Memory B cell (primary cell): Measurements from ENCODE around the gene KIF26B.

Source experiments
- ATAC-seq: fragments of 150-1000 bp; cut with Tn5 transposase; 2 replicates; pipeline ENCODE4 v1.10.0; 2021; ENCODE audit warnings: low read depth, mild to moderate bottlenecking, moderate library complexity
- DNase-seq, 2 donors: peaks; one replicate each; pipeline ENCODE4 v3.0.0; 2022; ENCODE audit warnings: low spot score in 2 of 2
- H3K27ac Mint-ChIP-seq: one replicate; pipeline ENCODE4 v1.8.0; 2022; ENCODE audit warnings: mild to moderate bottlenecking, moderate library complexity, mixed read lengths
- H3K27me3 Mint-ChIP-seq: one replicate; pipeline ENCODE4 v1.8.0; 2022; ENCODE audit warnings: mixed read lengths
- H3K36me3 Mint-ChIP-seq: one replicate; pipeline ENCODE4 v1.8.0; 2022; ENCODE audit warnings: mild to moderate bottlenecking, mixed read lengths
- H3K4me1 Mint-ChIP-seq: one replicate; pipeline ENCODE4 v1.8.0; 2022; ENCODE audit warnings: mixed read lengths
- H3K4me3 Mint-ChIP-seq: one replicate; pipeline ENCODE4 v1.8.0; 2022; ENCODE audit warnings: mild to moderate bottlenecking, moderate library complexity, mixed read lengths
- H3K9me3 Mint-ChIP-seq: one replicate; pipeline ENCODE4 v1.8.0; 2022; ENCODE audit warnings: mixed read lengths

Gene KIF26B

DNA sequence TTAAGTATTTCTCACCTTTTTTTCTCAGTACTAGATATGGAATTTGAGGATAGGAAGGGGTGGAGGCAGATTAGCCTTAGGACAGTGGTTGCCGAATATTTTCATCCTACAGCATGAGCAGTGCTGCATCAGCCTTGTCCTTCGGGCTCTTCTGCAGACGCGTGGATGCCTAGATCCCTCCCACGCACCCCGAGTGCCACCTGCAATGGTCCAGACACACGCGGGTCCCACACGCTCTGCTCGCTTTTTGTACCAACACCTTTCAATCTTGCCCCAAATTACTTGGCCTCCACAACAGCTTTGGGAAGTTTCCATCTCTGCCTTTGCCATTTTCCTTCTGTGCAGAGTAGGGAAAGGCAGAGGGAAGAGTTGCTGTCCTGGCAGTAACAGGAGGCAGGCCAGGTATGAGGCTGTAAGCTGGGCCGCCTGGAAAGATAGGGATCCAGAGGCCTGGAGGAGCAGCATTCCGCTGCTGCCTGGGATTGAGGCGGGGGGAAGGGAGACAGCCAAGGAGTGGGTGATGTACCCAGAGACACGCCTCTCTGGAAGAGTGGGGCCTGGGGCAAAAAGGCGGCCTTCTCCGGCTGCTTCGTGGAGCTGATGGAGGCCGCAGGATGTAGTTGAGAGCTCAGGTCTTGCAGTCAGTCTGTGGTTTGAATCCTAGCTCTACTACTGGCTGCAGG lies 467.7 kb downstream of the KIF26B start:
- Mint-ChIP-seq H3K9me3 (no peaks in the 10 kb centered on the region), H3K27me3 (peaks cover 18% of the 10 kb centered on the region), H3K27ac (no peak overlapping the region), H3K36me3 (no peaks in the 10 kb centered on the region), H3K4me1 (peaks cover 4% of the 10 kb centered on the region), H3K4me3 (no peak overlapping the region)
- DNase-seq (no peak), ATAC-seq (no peak)

DNA sequence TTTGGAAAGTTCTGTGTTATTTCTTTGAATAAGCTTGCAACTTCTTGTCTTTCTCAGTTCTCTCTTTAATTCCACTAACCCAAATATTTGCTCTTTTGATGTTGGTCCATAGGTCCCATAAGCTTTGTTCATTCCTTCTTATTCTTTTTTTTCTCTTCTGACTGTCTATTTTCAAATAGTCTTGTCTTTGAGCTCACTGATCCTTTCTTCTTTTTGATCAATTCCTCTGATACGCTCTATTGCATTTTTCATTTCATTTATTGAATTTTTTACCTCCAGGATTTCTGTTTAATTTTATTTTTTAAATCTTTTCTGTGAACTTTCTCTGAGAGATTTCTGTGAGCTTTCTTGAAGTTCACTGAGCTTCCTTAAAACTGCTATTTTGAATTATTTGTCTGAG lies 486.6 kb downstream of the KIF26B start:
- H3K9me3 Mint-ChIP-seq = peaks cover 20% of the 10 kb centered on the region

DNA sequence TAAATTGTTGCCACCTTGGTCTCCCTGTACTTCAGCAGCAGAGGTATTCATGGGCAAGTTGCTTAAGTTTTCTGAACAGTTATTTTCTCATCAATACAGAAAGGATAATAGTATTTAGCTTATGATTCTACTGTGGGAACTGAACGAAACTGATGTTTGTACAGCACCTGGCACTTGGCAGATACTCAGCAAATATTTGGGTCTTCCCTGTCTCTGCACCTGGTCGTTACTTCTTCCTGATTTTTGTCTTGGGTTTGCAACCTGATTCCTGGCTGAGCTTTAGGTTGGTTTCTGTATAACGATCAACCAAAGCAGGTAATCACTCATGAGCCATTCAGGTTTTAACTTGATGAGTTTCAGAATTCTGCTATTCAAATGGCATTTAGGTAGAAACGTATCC lies 490.6 kb downstream of the KIF26B start:
- Mint-ChIP-seq H3K27ac (peak overlapping the region; percentile 69), H3K27me3 (peaks cover 5% of the 10 kb centered on the region), H3K36me3 (peaks cover 7% of the 10 kb centered on the region), H3K4me3 (no peak overlapping the region), H3K9me3 (peaks cover 13% of the 10 kb centered on the region), H3K4me1 (peaks cover 14% of the 10 kb centered on the region)
- DNase-seq (no peak), ATAC-seq (no peak)

More for the DNA sequence above, 486.6 kb downstream of the KIF26B start:
- Mint-ChIP-seq H3K27ac (no peak overlapping the region), H3K4me1 (peaks cover 8% of the 10 kb centered on the region), H3K4me3 (no peak overlapping the region), H3K36me3 (peaks cover 9% of the 10 kb centered on the region), H3K27me3 (peaks cover 4% of the 10 kb centered on the region)
- ATAC-seq = no peak
- DNase-seq = no peak

DNA sequence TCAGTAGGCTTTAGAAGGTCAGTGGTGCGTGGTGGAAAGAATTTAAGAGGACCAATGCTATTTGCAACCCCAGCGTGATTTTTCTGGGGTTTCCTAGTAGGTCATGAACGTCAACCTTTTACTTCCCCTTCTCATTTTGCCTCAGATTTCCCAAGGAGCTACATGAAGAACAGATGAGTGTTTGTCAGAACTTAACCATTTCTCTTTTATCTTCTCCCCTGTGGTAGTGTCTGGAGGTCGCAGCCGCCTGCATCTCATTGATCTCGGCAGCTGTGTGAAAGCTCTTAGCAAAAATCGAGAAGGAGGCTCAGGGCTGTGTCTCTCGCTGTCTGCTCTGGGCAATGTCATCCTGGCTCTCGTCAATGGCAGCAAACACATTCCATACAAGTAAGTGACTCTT lies 491.1 kb downstream of the KIF26B start:
- H3K27me3 Mint-ChIP-seq = peaks cover 5% of the 10 kb centered on the region
- H3K4me1 Mint-ChIP-seq = peaks cover 14% of the 10 kb centered on the region
- peaks cover 12% of the 10 kb centered on the region for H3K9me3 Mint-ChIP-seq
- H3K27ac Mint-ChIP-seq = peak overlapping the region; percentile 69
- peaks cover 7% of the 10 kb centered on the region for H3K36me3 Mint-ChIP-seq
- DNase-seq (no peak), ATAC-seq (peak; percentile 74)
- peak overlapping the region; percentile 51 for H3K4me3 Mint-ChIP-seq

DNA sequence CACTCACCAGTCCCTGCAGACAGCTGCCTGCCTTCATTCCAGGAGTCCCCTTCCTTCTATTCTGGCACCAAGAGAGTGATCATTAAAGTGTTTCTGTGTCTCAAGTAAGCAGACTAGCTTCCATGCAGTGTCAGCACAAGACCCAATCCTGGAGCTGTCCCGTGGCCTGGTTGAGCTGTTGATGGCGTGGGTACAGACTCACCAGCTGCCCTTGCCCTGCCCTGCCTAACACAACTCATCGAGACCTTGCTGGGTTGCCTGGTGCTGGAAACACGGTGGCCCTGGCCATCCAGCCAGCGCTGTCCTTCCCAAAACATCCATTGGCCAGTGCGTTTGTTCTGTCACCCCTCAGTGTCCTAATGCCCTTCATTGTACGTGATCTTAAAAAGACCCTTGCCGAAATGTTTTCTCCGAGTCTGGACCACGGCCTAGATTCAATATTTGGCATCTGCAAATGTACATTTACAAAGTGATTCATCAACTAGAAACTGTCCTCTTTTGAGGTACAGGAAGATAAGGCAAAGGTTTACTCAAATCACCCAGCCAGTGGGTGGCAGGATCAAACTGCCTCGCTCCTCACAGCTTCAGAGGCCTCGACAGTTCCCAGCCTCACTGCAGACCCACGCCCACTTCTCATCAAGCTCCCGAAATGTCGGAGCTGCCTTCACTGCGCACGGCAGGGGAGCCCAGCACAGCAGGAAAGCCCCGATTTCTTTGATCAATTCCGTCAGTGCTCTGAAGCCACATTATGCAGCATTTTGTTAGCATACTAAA lies 494.2 kb downstream of the KIF26B start:
- Mint-ChIP-seq H3K36me3 (no peaks in the 10 kb centered on the region), H3K27ac (no peak overlapping the region), H3K9me3 (peaks cover 2% of the 10 kb centered on the region), H3K4me3 (no peak overlapping the region), H3K4me1 (peaks cover 16% of the 10 kb centered on the region), H3K27me3 (peaks cover 5% of the 10 kb centered on the region)
- DNase-seq = no peak
- ATAC-seq = peak; percentile 41

DNA sequence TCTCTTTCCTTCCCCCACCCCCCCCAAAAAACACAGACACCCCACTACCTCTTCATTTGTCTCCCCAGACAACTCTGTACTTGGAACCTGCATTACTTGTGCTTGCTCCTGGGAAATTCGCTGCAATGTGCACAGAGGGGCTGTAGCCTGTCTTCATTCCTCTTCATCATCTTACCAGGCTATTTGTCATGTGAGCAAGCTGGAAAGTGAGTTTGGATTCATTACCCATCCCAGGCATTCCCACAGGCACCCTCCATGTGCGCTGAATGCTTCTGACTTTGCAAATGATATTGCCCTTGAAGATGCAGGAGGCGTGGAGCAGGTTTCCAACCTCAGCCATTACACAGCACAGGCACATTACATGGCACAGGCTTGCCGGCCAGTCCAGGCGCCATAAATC lies 494.9 kb downstream of the KIF26B start:
- H3K36me3 Mint-ChIP-seq = no peaks in the 10 kb centered on the region
- ATAC-seq (no peak), DNase-seq (no peak)
- H3K27ac Mint-ChIP-seq = no peak overlapping the region
- H3K4me3 Mint-ChIP-seq = no peak overlapping the region
- H3K9me3 Mint-ChIP-seq = peaks cover 1% of the 10 kb centered on the region
- H3K4me1 Mint-ChIP-seq = peaks cover 16% of the 10 kb centered on the region
- H3K27me3 Mint-ChIP-seq = peaks cover 5% of the 10 kb centered on the region

DNA sequence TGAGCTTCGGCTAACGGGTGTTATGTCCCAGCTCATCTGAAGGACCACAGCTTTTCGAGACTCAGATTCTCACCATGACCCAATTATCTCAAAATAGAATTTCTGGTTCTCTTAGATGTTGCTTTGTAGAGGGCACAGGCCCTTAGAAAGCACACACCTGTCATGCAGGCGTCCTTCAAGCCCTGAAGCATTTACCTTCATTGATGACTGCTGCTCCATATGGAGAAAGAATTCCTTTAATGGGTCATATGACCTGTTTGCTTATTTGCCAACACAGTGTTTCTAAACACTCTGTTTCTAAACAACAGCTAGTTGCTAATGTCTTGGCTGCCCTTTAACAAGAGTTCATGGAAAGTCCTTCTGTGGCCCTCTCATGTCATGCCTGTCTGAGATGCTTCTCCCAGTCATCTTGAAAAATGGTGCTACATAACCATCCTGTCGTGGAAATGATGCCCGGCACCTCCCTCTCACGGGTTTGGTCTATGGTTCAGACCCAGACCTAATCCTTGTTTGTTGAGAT lies 495.7 kb downstream of the KIF26B start:
- Mint-ChIP-seq H3K27ac (no peak overlapping the region), H3K9me3 (no peaks in the 10 kb centered on the region), H3K4me1 (peaks cover 15% of the 10 kb centered on the region), H3K27me3 (peaks cover 4% of the 10 kb centered on the region), H3K4me3 (no peak overlapping the region), H3K36me3 (no peaks in the 10 kb centered on the region)
- DNase-seq (no peak), ATAC-seq (no peak)

DNA sequence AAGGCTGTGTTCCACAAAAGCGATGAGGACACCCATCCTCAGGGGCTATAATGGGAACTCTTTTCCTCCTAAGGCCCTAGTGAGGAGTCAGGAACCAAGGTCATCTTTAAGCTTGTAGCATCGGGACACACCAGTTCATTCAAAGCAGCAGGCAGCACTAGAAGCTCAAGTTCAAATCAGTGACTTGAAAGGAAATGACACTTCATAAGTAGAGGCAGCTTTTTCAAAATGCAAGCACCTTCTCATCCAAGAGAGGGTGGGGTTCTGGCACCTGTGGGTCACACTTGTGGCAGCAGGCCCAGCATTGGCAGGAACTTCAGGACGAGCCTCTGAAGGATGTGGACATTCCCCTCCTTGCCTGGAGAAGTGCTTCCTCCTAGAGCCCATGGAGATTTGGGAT lies 496.3 kb downstream of the KIF26B start:
- no peaks in the 10 kb centered on the region for H3K36me3 Mint-ChIP-seq
- no peak overlapping the region for H3K27ac Mint-ChIP-seq
- peaks cover 4% of the 10 kb centered on the region for H3K27me3 Mint-ChIP-seq
- ATAC-seq (no peak), DNase-seq (no peak)
- H3K4me1 Mint-ChIP-seq = peaks cover 9% of the 10 kb centered on the region
- H3K4me3 Mint-ChIP-seq = no peak overlapping the region
- no peaks in the 10 kb centered on the region for H3K9me3 Mint-ChIP-seq

DNA sequence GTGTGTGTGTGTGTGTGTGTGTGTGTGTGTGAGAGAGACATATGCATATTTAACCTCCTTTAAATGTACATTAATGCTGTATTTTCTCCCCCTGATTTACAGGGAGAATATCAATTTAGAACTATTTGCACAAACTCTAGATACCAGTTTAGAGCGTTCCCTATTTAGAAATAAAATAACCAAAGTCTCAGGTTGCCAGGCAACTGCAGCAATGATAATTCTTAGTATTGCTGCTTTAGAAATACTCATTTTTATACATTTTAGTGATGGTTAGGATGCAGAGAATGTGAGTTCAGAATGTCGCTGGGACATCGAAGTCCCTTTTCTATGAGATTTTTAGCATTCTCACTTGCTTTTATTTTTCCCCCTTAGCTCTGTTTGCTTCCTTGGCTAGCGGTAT lies 497.3 kb downstream of the KIF26B start:
- H3K36me3 Mint-ChIP-seq = no peaks in the 10 kb centered on the region
- no peaks in the 10 kb centered on the region for H3K9me3 Mint-ChIP-seq
- no peak for ATAC-seq
- no peak for DNase-seq
- H3K27me3 Mint-ChIP-seq = peaks cover 4% of the 10 kb centered on the region
- no peak overlapping the region for H3K27ac Mint-ChIP-seq
- no peak overlapping the region for H3K4me3 Mint-ChIP-seq
- peaks cover 8% of the 10 kb centered on the region for H3K4me1 Mint-ChIP-seq

DNA sequence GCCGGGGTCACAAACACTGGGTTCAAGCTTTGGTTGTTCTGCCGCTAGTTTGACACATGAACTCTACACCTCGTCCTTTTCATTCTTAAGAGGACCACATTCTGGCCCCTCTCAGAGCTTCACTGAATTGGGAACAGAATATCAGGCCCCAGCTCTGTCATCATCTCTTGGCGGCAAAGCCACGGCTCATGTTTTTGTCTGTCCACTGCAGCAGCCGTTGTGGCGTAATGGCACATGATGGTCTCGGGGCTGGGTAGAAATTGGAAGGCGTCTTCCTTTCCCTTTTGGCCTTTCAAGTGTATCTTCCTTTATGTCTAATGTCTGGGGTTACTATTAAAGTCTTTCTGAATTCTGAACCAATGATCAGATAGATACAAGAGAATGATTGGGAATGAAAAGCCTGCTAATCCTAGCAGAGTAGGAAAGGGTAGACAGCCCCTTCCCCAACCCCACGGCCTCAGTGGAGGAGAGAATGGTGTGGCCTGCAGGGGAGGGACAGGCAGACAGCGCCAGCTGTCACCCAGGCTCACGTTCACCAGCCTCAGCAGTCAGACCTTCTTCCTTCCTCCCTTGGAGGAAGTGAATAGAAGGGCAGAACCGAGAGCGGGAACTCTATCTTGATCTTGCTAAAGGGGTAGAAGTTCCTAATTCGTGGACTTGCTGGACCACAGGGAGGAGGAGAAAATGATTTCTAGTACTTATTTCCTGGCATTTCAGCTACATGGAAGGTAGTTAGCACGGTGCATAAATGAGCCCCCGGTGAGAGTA lies 498.1 kb downstream of the KIF26B start:
- no peak for ATAC-seq
- Mint-ChIP-seq H3K27ac (no peak overlapping the region), H3K4me1 (peaks cover 14% of the 10 kb centered on the region)

DNA sequence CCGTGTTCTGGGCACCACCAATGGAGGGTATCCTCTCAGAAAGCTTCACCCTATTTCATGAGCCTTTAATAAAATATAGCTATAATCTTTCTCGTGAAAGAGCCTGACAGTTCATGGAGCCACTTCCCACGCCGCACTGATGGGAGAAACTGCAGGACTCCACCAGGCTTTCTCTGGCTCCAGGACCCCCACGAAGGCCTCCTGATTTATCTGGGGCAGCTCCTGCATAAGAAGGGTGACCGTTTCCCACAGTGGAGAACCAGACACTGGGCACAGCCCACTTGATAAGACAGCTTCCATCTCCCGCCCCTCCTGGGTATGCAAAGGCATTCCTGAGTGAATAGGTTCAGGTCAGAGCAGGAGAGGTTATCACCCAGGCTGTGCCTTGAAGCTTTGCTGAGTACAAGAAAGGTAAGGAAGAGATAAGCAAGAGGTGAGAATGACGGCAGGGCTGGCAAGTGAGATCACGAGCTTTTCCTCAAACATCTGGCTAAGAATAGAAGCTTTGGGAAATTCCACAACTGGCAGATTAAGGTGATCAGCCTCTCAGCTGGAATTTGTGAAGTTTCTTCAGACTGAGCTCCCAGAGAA lies 499.8 kb downstream of the KIF26B start:
- H3K4me1 Mint-ChIP-seq = peaks cover 11% of the 10 kb centered on the region
- peaks cover 1% of the 10 kb centered on the region for H3K9me3 Mint-ChIP-seq
- H3K27ac Mint-ChIP-seq = no peak overlapping the region
- ATAC-seq = no peak
- H3K27me3 Mint-ChIP-seq = peaks cover 4% of the 10 kb centered on the region
- no peaks in the 10 kb centered on the region for H3K36me3 Mint-ChIP-seq
- no peak for DNase-seq
- no peak overlapping the region for H3K4me3 Mint-ChIP-seq

More for the DNA sequence above, 498.1 kb downstream of the KIF26B start:
- Mint-ChIP-seq H3K27me3 (peaks cover 4% of the 10 kb centered on the region), H3K4me3 (no peak overlapping the region), H3K36me3 (no peaks in the 10 kb centered on the region), H3K9me3 (no peaks in the 10 kb centered on the region)
- DNase-seq = no peak

DNA sequence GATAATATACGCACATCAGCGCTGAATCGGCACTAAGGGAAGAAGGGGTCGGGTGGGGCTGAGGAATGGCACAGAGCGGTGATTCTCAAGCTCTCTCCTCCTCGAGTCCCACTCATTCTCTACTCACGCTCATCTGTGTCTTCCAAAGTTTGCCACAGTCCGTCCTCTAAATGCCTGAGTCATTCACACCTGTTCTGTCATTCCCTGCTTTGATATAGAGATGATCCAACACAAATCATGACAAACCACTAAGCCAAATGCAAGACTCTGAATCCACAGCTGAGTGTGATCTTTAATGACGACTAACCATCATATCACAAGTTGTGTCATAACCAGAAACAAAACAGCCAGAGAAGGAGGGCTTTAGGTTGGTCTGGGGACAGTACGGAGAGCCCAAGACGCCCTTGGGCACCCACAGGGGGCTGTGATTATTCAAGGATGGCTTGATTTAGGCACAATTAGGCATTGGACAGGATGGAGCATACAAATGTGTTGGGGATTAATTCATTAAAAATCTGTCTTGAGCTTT lies 501.5 kb downstream of the KIF26B start:
- Mint-ChIP-seq H3K9me3 (peaks cover 1% of the 10 kb centered on the region), H3K4me3 (no peak overlapping the region), H3K4me1 (peaks cover 8% of the 10 kb centered on the region), H3K36me3 (no peaks in the 10 kb centered on the region), H3K27ac (no peak overlapping the region), H3K27me3 (no peaks in the 10 kb centered on the region)
- ATAC-seq (no peak), DNase-seq (no peak)

DNA sequence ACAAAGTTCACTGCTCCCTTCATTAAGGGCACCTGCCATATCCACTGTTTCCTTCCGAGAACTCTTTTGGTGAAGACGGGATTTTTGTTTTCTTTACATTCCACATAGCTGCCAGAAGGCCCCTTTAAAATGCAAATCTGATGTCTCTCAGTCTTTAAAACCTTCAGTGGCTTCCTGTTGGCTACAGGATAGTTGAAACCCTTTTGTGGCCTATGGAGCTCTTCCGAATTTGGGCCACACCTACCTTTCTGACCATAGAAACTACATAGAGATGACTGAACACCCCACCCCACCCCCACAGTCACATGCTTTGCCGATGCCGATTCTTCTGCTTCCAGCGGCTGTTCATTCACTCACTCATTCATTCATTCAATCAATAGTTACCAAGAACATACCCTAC lies 502.6 kb downstream of the KIF26B start:
- DNase-seq (no peak), ATAC-seq (no peak)
- Mint-ChIP-seq H3K9me3 (peaks cover 1% of the 10 kb centered on the region), H3K27ac (no peak overlapping the region), H3K27me3 (no peaks in the 10 kb centered on the region), H3K4me3 (no peak overlapping the region), H3K36me3 (no peaks in the 10 kb centered on the region), H3K4me1 (peaks cover 8% of the 10 kb centered on the region)
